ENCODE results near the gene GIMAP1. TPM values are rescaled to one million over a fixed set of nuclear protein-coding genes. Genes with fewer than 3 reads are reported as not detected.

Gene GIMAP1
- total RNA-seq, 1 donor from 2014 or later: 5.8 TPM

- DNase-seq (ENCODE audit: missing footprints) (no peak), ATAC-seq (no peak)
- intact Hi-C loops (cut with DNase I): loop anchor here (2.0 to 5.0 kb wide), 3 partner anchors 22 to 107 kb away; partner anchors contain the start of genes GIMAP1 and GIMAP6
Observed at GRCh38 chr7:150739033-150739432, 22.6 kb downstream of the GIMAP1 start.

- DNase-seq (ENCODE audit: missing footprints): no peak
- intact Hi-C loops (cut with DNase I): no loop called here
- no peak for ATAC-seq
Observed at GRCh38 chr7:150740053-150740452, 23.6 kb downstream of the GIMAP1 start.

- intact Hi-C loops (cut with DNase I): loop anchor here (2.0 kb wide), 1 partner anchor 14 kb away; no protein-coding TSS in a partner anchor
- no peak for ATAC-seq
- DNase-seq (ENCODE audit: missing footprints): no peak
Observed at GRCh38 chr7:150742286-150742968, 26.0 kb downstream of the GIMAP1 start.

GRCh38 chr7:150744041-150744656, 27.7 kb downstream of the GIMAP1 start:
- intact Hi-C loops (cut with DNase I): no loop called here
- ATAC-seq: no peak
- DNase-seq (ENCODE audit: missing footprints): no peak

- intact Hi-C loops (cut with DNase I): no loop called here
- no peak for DNase-seq (ENCODE audit: missing footprints)
- peak; percentile 25 for ATAC-seq
Observed at GRCh38 chr7:150745086-150745485, 28.7 kb downstream of the GIMAP1 start.

GRCh38 chr7:150745876-150746275, 29.5 kb downstream of the GIMAP1 start:
- DNase-seq (ENCODE audit: missing footprints): no peak
- ATAC-seq: no peak
- intact Hi-C loops (cut with DNase I): no loop called here

- DNase-seq (ENCODE audit: missing footprints) (no peak), ATAC-seq (no peak)
- intact Hi-C loops (cut with DNase I): no loop called here
Observed at GRCh38 chr7:150746921-150747320, 30.5 kb downstream of the GIMAP1 start.

- DNase-seq (ENCODE audit: missing footprints) (no peak), ATAC-seq (no peak)
- intact Hi-C loops (cut with DNase I): no loop called here
Observed at GRCh38 chr7:150748376-150748775, 32.0 kb downstream of the GIMAP1 start.

GRCh38 chr7:150751702-150752101, 35.3 kb downstream of the GIMAP1 start:
- peak; percentile 86 for ATAC-seq
- intact Hi-C loops (cut with DNase I): loop anchor here (10.0 kb wide), 1 partner anchor 467 kb away; no protein-coding TSS in a partner anchor
- no peak for DNase-seq (ENCODE audit: missing footprints)

- intact Hi-C loops (cut with DNase I): loop anchor here (10.0 kb wide), 1 partner anchor 468 kb away; no protein-coding TSS in a partner anchor
- DNase-seq (ENCODE audit: missing footprints) (no peak), ATAC-seq (no peak)
Observed at GRCh38 chr7:150753239-150753638, 36.8 kb downstream of the GIMAP1 start.

- intact Hi-C loops (cut with DNase I): loop anchor here (2.0 to 10.0 kb wide), 2 partner anchors 121 to 469 kb away; partner anchors contain the start of gene GIMAP6
Observed at GRCh38 chr7:150753826-150754603, 37.6 kb downstream of the GIMAP1 start.

GRCh38 chr7:150754951-150755350, 38.5 kb downstream of the GIMAP1 start:
- intact Hi-C loops (cut with DNase I): loop anchor here (2.0 to 10.0 kb wide), 2 partner anchors 122 to 470 kb away; partner anchors contain the start of gene GIMAP6
- DNase-seq (ENCODE audit: missing footprints) (no peak), ATAC-seq (no peak)

More at GRCh38 chr7:150753826-150754603, 37.6 kb downstream of the GIMAP1 start:
- no peak for ATAC-seq
- DNase-seq (ENCODE audit: missing footprints): no peak

- ATAC-seq (no peak), DNase-seq (ENCODE audit: missing footprints) (no peak)
- intact Hi-C loops (cut with DNase I): loop anchor here (2.0 to 10.0 kb wide), 3 partner anchors 13 to 471 kb away; partner anchors contain the start of gene GIMAP6
Observed at GRCh38 chr7:150755473-150756099, 39.2 kb downstream of the GIMAP1 start.

- no peak for DNase-seq (ENCODE audit: missing footprints)
- intact Hi-C loops (cut with DNase I): loop anchor here (2.0 to 10.0 kb wide), 2 partner anchors 13 to 471 kb away; no protein-coding TSS in a partner anchor
- no peak for ATAC-seq
Observed at GRCh38 chr7:150756166-150756565, 39.8 kb downstream of the GIMAP1 start.

- intact Hi-C loops (cut with DNase I): loop anchor here (1.0 to 10.0 kb wide), 3 partner anchors 14 to 472 kb away; no protein-coding TSS in a partner anchor
- no peak for DNase-seq (ENCODE audit: missing footprints)
- no peak for ATAC-seq
Observed at GRCh38 chr7:150756858-150757257, 40.4 kb downstream of the GIMAP1 start.

GRCh38 chr7:150759479-150759878, 43.1 kb downstream of the GIMAP1 start:
- intact Hi-C loops (cut with DNase I): loop anchor here (10.0 kb wide), 1 partner anchor 475 kb away; no protein-coding TSS in a partner anchor
- no peak for ATAC-seq
- DNase-seq (ENCODE audit: missing footprints): no peak

GRCh38 chr7:150766334-150766709, 49.9 kb downstream of the GIMAP1 start:
- intact Hi-C loops (cut with DNase I): no loop called here
- no peak for DNase-seq (ENCODE audit: missing footprints)
- no peak for ATAC-seq

- no peak for DNase-seq (ENCODE audit: missing footprints)
- no peak for ATAC-seq
- intact Hi-C loops (cut with DNase I): no loop called here
Observed at GRCh38 chr7:150769768-150770167, 53.4 kb downstream of the GIMAP1 start.
